ENCODE measurements around the gene CCDC57. TPM values are rescaled to one million over a fixed set of nuclear protein-coding genes. Genes with fewer than 3 reads are reported as not detected.

CCDC57 gene
- total and polyA plus RNA-seq, 2 of the 8 experiments (the other 6 are each of a cell fraction or from before 2014, with no cell fraction given), result 8.4 to 12.9 TPM

- Histone ChIP-seq H4K91ac (replicated peaks; ENCODE audit: insufficient read length, low read length) (no peak overlapping the region), H2BK15ac (ENCODE audit: low read length) (no peak overlapping the region), H3K4me2 (ENCODE audit: insufficient read depth in 1 of 2, low read depth in 2 of 2, low read length in 2 of 2) (no peak overlapping the region), H3K9me3 (ENCODE audit: insufficient read depth in 2 of 2, low read depth in 1 of 2, low read length in 1 of 2) (no peaks in the 10 kb centered on the region), H2BK120ac (replicated peaks; ENCODE audit: low read depth, low read length) (no peak overlapping the region), H3K4ac (replicated peaks; ENCODE audit: insufficient read length, low read depth, low read length) (no peak overlapping the region), H3K36me3 (ENCODE audit: control insufficient read depth in 2 of 4, insufficient read depth in 4 of 4, low read length in 3 of 4) (peaks cover 50 to 84% (median 75%) of the 10 kb centered on the region in 4 experiments), H3K56ac (replicated peaks; ENCODE audit: insufficient read length, low read depth, low read length) (no peak overlapping the region), H3K9ac (replicated peaks in 1 of 4; ENCODE audit: extremely low read depth in 1 of 4, low read depth in 3 of 4, low read length in 3 of 4) (no peak overlapping the region), H3K79me1 (ENCODE audit: low read depth, low read length) (peaks cover 20% of the 10 kb centered on the region), H2BK20ac (ENCODE audit: low read length) (no peak overlapping the region), H2AFZ (ENCODE audit: low read length) (no peak overlapping the region), H4K20me1 (replicated peaks in 1 of 2; ENCODE audit: control insufficient read depth in 1 of 2, insufficient read depth in 2 of 2, low read length in 2 of 2) (peaks cover 44 to 45% of the 10 kb centered on the region in 2 experiments), H3K23me2 (ENCODE audit: low read depth, low read length) (no peaks in the 10 kb centered on the region), H3K18ac (ENCODE audit: extremely low read depth, low read length) (no peak overlapping the region), H4K5ac (ENCODE audit: insufficient read length, low read depth, low read length) (no peak overlapping the region), H2AK5ac (ENCODE audit: low read depth, low read length) (no peak overlapping the region), H2BK5ac (ENCODE audit: low read depth, low read length) (no peak overlapping the region; the same call in 1 of the 2 replicates), H3K23ac (ENCODE audit: insufficient read length) (no peak overlapping the region), H3K14ac (ENCODE audit: insufficient read length) (no peak overlapping the region), H3K27me3 (replicated peaks in 1 of 4; ENCODE audit: control insufficient read depth in 3 of 4, extremely low read depth in 1 of 4, insufficient read depth in 3 of 4, low read length in 3 of 4) (no peaks in the 10 kb centered on the region), H4K8ac (ENCODE audit: extremely low read depth, insufficient read depth, low read length) (peak overlapping the region; percentile 22), H3K27ac (ENCODE audit: low read depth, low read length) (no peak overlapping the region), H3K4me1 (replicated peaks in 1 of 4; ENCODE audit: control insufficient read depth in 3 of 4, insufficient read depth in 4 of 4, low read length in 3 of 4) (no peaks in the 10 kb centered on the region), H2BK12ac (ENCODE audit: low read depth, low read length) (no peak overlapping the region), H3K79me2 (ENCODE audit: control insufficient read depth in 1 of 2, insufficient read depth in 2 of 2, low read length in 2 of 2) (peaks cover 3 to 46% of the 10 kb centered on the region in 2 experiments; a peak in 3 of 4 replicates), H3K4me3 (ENCODE audit: extremely low read depth in 1 of 4, insufficient read depth in 2 of 4, low read depth in 3 of 4, low read length in 4 of 4) (no peak overlapping the region)
- ChIA-PET POLR2A (ENCODE audit: partially characterized antibody) (no interaction called here), CTCF (ENCODE audit: partially characterized antibody) (interaction anchor here (0.6 to 1.6 kb wide), 4 partner anchors 10 to 659 kb away, joined by 3 to 5 read pairs (median 4); no protein-coding TSS in a partner anchor)
- TF ChIP-seq JUN (IDR thresholded peaks at IDR 0.05; ENCODE audit: low read depth, low read length), result no peak
- TF ChIP-seq EP300 (IDR thresholded peaks at IDR 0.05; ENCODE audit: borderline replicate concordance in 1 of 2, low read depth in 2 of 2, low read length in 2 of 2), result no peak
- no peak for TF ChIP-seq RFX5 (IDR thresholded peaks at IDR 0.05; ENCODE audit: borderline replicate concordance, low read depth, low read length)
- TF ChIP-seq E2F6 (IDR thresholded peaks at IDR 0.05), result no peak
- TF ChIP-seq SIRT6 (IDR thresholded peaks at IDR 0.05; ENCODE audit: low read length), result no peak
- no peak for TF ChIP-seq USF2 (IDR thresholded peaks at IDR 0.05; ENCODE audit: low read length)
- no peak for TF ChIP-seq NRF1 (IDR thresholded peaks at IDR 0.05; ENCODE audit: low read depth, low read length)
- no peak for TF ChIP-seq EGR1 (IDR thresholded peaks at IDR 0.05; ENCODE audit: borderline replicate concordance, low read depth, low read length)
- no peak for TF ChIP-seq TBP (IDR thresholded peaks at IDR 0.05; ENCODE audit: low read depth, low read length)
- 92% methylated on average over 28 of the region's 28 CpGs; no CpG with 5 or more reads in 1 of the 2 experiments for WGBS, 2 experiments (ENCODE audit: extremely low coverage in 1 of 2, insufficient coverage in 1 of 2, insufficient read length in 1 of 2, insufficient replicate concordance in 2 of 2, low coverage in 1 of 2, low lambda C conversion rate in 2 of 2, missing lambda C conversion rate in 1 of 2)
- no peak for FAIRE-seq
- DNase-seq (ENCODE audit: low read depth in 1 of 2, low spot score in 2 of 2), result no peak
Measured at GRCh38 chr17:82252511-82253178, 40.0 kb upstream of the CCDC57 start.
